ENCODE results near the gene CREG1.

GRCh38 chr1:167493372-167493771 is 60.2 kb downstream of the CREG1 start:
- TF ChIP-seq RAD21 (IDR thresholded peaks at IDR 0.05; ENCODE audit: low read depth) (no peak), FOXM1 (IDR thresholded peaks at IDR 0.05; ENCODE audit: borderline replicate concordance, low read depth) (no peak), EP300 (IDR thresholded peaks at IDR 0.05; ENCODE audit: borderline replicate concordance) (no peak), TAF1 (IDR thresholded peaks at IDR 0.05; ENCODE audit: low read depth) (no peak), REST (IDR thresholded peaks at IDR 0.05; ENCODE audit: low read depth) (no peak), CEBPB (IDR thresholded peaks at IDR 0.05) (no peak), ZBTB7A (IDR thresholded peaks at IDR 0.05; ENCODE audit: low read depth) (no peak)
